IMR-90 (cell line): ENCODE measurements around the gene CXCL17. TPM values are rescaled to one million over a fixed set of nuclear protein-coding genes. Genes with fewer than 3 reads are reported as not detected.

Experiments used
- ATAC-seq: fragments of 200-7000 bp; cut with Tn5 transposase; 2 replicates; pipeline ENCODE4 v1.9.1; 2020; ENCODE audit warnings: low read depth, mild to moderate bottlenecking, moderate library complexity
- BruUV-seq: library from RNA; stranded (reverse); fragments of 400-500 nt; replicated peaks from 2 replicates; lab custom pipeline; 2021; lab: Mats Ljungman, UMichigan
- CTCF ChIA-PET: fragments of 300-600 bp; formaldehyde crosslinking; extraction: SDS; loops from one replicate; lab custom pipeline; 2021; ENCODE audit warnings: antibody characterized with exemption; lab: Yijun Ruan, JAX
- POLR2A ChIA-PET: fragments of 300-600 bp; sonication (Branson Sonifier 250); formaldehyde crosslinking; loops from one replicate; lab custom pipeline; 2022; ENCODE audit warnings: antibody characterized with exemption; ENCODE audit not compliant: unreplicated experiment; lab: Charles Lee
- DNase-seq: peaks from one replicate; pipeline ENCODE4 v3.0.0; 2013
- H2AFZ ChIP-seq: replicated peaks from 2 replicates; pipeline ENCODE3; 2013; ENCODE audit warnings: low read length, mild to moderate bottlenecking; ENCODE audit not compliant: poor library complexity
- H2AK5ac ChIP-seq: 2 replicates; pipeline ENCODE4 v1.6.1; 2013; ENCODE audit warnings: low read depth, low read length, inconsistent platforms
- H2AK9ac ChIP-seq: replicated peaks from 2 replicates; pipeline ENCODE3; 2013; ENCODE audit warnings: mild to moderate bottlenecking, low read depth, low read length, moderate library complexity; ENCODE audit not compliant: poor library complexity
- H2BK120ac ChIP-seq: 2 replicates; pipeline ENCODE4 v1.6.1; 2013; ENCODE audit warnings: low read depth, low read length, inconsistent platforms
- H2BK15ac ChIP-seq: 3 replicates; pipeline ENCODE4 v1.6.1; 2013; ENCODE audit warnings: low read depth, low read length, inconsistent platforms
- H2BK20ac ChIP-seq: 2 replicates; pipeline ENCODE4 v1.6.1; 2013; ENCODE audit warnings: low read depth, mild to moderate bottlenecking, inconsistent platforms, low read length, moderate library complexity
- H2BK5ac ChIP-seq: 2 replicates; pipeline ENCODE4 v1.6.1; 2013; ENCODE audit warnings: mild to moderate bottlenecking, low read depth, low read length, inconsistent platforms; ENCODE audit not compliant: poor library complexity, severe bottlenecking
- H3K14ac ChIP-seq: replicated peaks from 2 replicates; pipeline ENCODE4 v1.6.1; 2013; ENCODE audit warnings: low read depth, low read length, inconsistent platforms
- H3K18ac ChIP-seq: 2 replicates; pipeline ENCODE4 v1.6.1; 2013; ENCODE audit warnings: low read depth, low read length, control low read depth
- H3K23ac ChIP-seq: 2 replicates; pipeline ENCODE4 v1.6.1; 2013; ENCODE audit warnings: low read depth, low read length, inconsistent platforms
- H3K27ac ChIP-seq: 2 replicates; pipeline ENCODE4 v1.5.1; 2013; ENCODE audit warnings: mild to moderate bottlenecking, control low read depth, low read length; ENCODE audit not compliant: insufficient read depth
- H3K27me3 ChIP-seq: 2 replicates; pipeline ENCODE4 v1.6.1; 2013; ENCODE audit warnings: low read length; ENCODE audit not compliant: control insufficient read depth, insufficient read depth
- H3K36me3 ChIP-seq: 2 replicates; pipeline ENCODE4 v1.6.1; 2013; ENCODE audit warnings: low read length, mixed read lengths; ENCODE audit not compliant: control insufficient read depth, insufficient read depth
- H3K4ac ChIP-seq: 2 replicates; pipeline ENCODE4 v1.6.1; 2013; ENCODE audit warnings: low read depth, low read length, inconsistent platforms
- H3K4me1 ChIP-seq: 2 replicates; pipeline ENCODE4 v1.6.1; 2013; ENCODE audit warnings: low read length, mixed read lengths; ENCODE audit not compliant: control insufficient read depth, insufficient read depth
- H3K4me2 ChIP-seq: 2 replicates; pipeline ENCODE4 v1.6.1; 2013; ENCODE audit warnings: low read depth, mild to moderate bottlenecking, control low read depth, low read length, moderate library complexity
- H3K4me3 ChIP-seq: 2 replicates; pipeline ENCODE4 v1.5.1; 2013; ENCODE audit warnings: low read depth, mild to moderate bottlenecking, control low read depth, low read length, moderate library complexity; ENCODE audit not compliant: insufficient read depth
- H3K56ac ChIP-seq: 2 replicates; pipeline ENCODE4 v1.6.1; 2013; ENCODE audit warnings: low read length, inconsistent platforms; ENCODE audit not compliant: insufficient read depth; ENCODE audit errors: extremely low read depth
- H3K79me1 ChIP-seq, 2 experiments: 2 replicates each; pipeline ENCODE4 v1.6.1; 2013; ENCODE audit warnings: low read length in 2 of 2, inconsistent platforms in 1 of 2, low read depth in 1 of 2
- H3K9ac ChIP-seq: 2 replicates; pipeline ENCODE4 v1.6.1; 2013; ENCODE audit warnings: low read depth, low read length, control low read depth
- H3K9me1 ChIP-seq: 2 replicates; pipeline ENCODE4 v1.6.1; 2013; ENCODE audit warnings: low read length, inconsistent platforms; ENCODE audit not compliant: insufficient read depth
- H3K9me3 ChIP-seq: 2 replicates; pipeline ENCODE4 v1.6.1; 2013; ENCODE audit warnings: low read length; ENCODE audit not compliant: control insufficient read depth, insufficient read depth
- H4K20me1 ChIP-seq: 2 replicates; pipeline ENCODE4 v1.6.1; 2013; ENCODE audit warnings: low read length, inconsistent platforms; ENCODE audit not compliant: insufficient read depth
- H4K5ac ChIP-seq: 2 replicates; pipeline ENCODE4 v1.6.1; 2013; ENCODE audit warnings: mild to moderate bottlenecking, low read depth, low read length, control low read depth
- H4K8ac ChIP-seq, 2 experiments: 2 replicates each; pipeline ENCODE4 v1.6.1; 2013; ENCODE audit warnings: low read depth in 2 of 2, low read length in 2 of 2, control low read depth in 1 of 2, inconsistent platforms in 1 of 2
- H4K91ac ChIP-seq: 2 replicates; pipeline ENCODE4 v1.6.1; 2013; ENCODE audit warnings: low read depth, low read length, inconsistent platforms; ENCODE audit not compliant: insufficient read depth
- CHD1 ChIP-seq: IDR thresholded peaks from 2 replicates; pipeline ENCODE4 v1.6.1; 2012; ENCODE audit warnings: low read depth, low read length, improper control_type of control experiment
- FOS ChIP-seq: fragments of 150-350 bp; IDR thresholded peaks from 2 replicates; pipeline ENCODE4 v1.6.1; 2016; ENCODE audit warnings: low read depth, low read length
- MAZ ChIP-seq: IDR thresholded peaks from 2 replicates; pipeline ENCODE4 v1.6.1; 2012; ENCODE audit warnings: low read depth, mild to moderate bottlenecking, low read length, improper control_type of control experiment, moderate library complexity, borderline replicate concordance
- MXI1 ChIP-seq: IDR thresholded peaks from 2 replicates; pipeline ENCODE4 v1.6.1; 2012; ENCODE audit warnings: low read depth, mild to moderate bottlenecking, low read length, moderate library complexity, borderline replicate concordance
- NFE2L2 ChIP-seq: fragments of 150-350 bp; IDR thresholded peaks from 2 replicates; pipeline ENCODE4 v1.6.1; 2016; ENCODE audit warnings: low read depth, mild to moderate bottlenecking, low read length
- POLR2A ChIP-seq: IDR thresholded peaks from 2 replicates; pipeline ENCODE4 v1.6.1; 2012; ENCODE audit warnings: mild to moderate bottlenecking, low read depth, low read length
- RAD21 ChIP-seq: IDR thresholded peaks from 2 replicates; pipeline ENCODE4 v1.6.1; 2012; ENCODE audit warnings: low read length, improper control_type of control experiment
- RCOR1 ChIP-seq: IDR thresholded peaks from 2 replicates; pipeline ENCODE4 v1.6.1; 2012; ENCODE audit warnings: mild to moderate bottlenecking, low read length, improper control_type of control experiment; ENCODE audit not compliant: insufficient replicate concordance
- SMC3 ChIP-seq: fragments of 150-350 bp; IDR thresholded peaks from 2 replicates; pipeline ENCODE4 v1.6.1; 2016; ENCODE audit warnings: low read depth, mild to moderate bottlenecking, antibody characterized with exemption, low read length, moderate library complexity
- whole genome bisulfite sequencing, 2 experiments: methylation state at CpG; one replicate each; pipeline versions ENCODE4 v1.1.5 to v1.1.7; 2013; ENCODE audit warnings: missing lambda C conversion rate in 2 of 2; ENCODE audit not compliant: insufficient read length in 1 of 2; ENCODE audit errors: extremely low coverage in 2 of 2; 5-methylcytosine and 5-hydroxymethylcytosine counted together
- dilution Hi-C: fragments of 300-500 bp; cut with HindIII; formaldehyde crosslinking; loops from one replicate; pipeline ENCODE4 v1.14.3; 2018; ENCODE audit warnings: low sequenced_read_pairs; ENCODE audit not compliant: unreplicated experiment
- in situ Hi-C: fragments of 300-500 bp; cut with MboI; formaldehyde crosslinking; loops from 3 replicates; pipeline ENCODE4 v1.14.3; 2019; ENCODE audit warnings: low sequenced_read_pairs, inconsistent platforms, mixed read lengths
- intact Hi-C: fragments of 100-400 bp; cut with micrococcal nuclease; formaldehyde crosslinking; loops from 2 replicates; pipeline ENCODE4 v1.10.0; 2022
- polyA plus RNA-seq, 3 experiments: library from polyadenylated mRNA; depleted of rRNA; stranded (reverse); fragments of >200 nt; gene quantifications; 2 replicates each; pipeline ENCODE4 v1.2.3, GENCODE V29; 2012; ENCODE audit warnings: low replicate concordance in 1 of 3
- total RNA-seq: library from RNA; depleted of rRNA; stranded (reverse); fragments of >200 nt; gene quantifications from 2 replicates; pipeline ENCODE4 v1.2.3, GENCODE V29; 2012
- TF ChIP-seq, protein P1 (sequence below): conservative IDR thresholded peaks from 2 replicates; pipeline ENCODE4 v1.5.1; 2012; ENCODE audit warnings: mild to moderate bottlenecking, low read depth, low read length, improper control_type of control experiment
- TF ChIP-seq, protein P2 (sequence below): fragments of 150-350 bp; IDR thresholded peaks from 2 replicates; pipeline ENCODE4 v1.6.1; 2016; ENCODE audit warnings: low read depth, mild to moderate bottlenecking, low read length, moderate library complexity, borderline replicate concordance

CXCL17 gene
- total and polyA plus RNA-seq, 2 of the 4 experiments (the other 2 are of a cell fraction): not detected

DNA sequence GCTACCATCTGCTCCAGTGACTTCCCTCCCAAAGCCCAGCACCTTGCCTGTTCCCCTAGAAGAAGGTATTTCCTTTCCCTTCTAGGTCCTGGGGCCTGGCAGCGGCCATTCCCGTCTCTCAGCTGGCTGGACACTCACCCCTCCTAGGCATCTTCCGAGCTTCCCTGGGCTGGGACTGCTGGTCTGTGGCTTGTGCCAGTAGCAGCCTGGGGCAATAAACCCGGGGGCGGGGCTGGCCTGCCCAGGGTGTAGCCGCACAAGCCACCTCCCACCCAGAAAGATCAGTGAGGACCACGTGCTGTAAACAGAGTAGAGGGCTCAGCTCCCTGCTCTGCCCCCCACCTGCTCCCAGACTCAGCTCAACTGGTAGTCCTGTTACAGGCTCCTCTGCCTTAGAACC is 30.5 kb downstream of the CXCL17 start:
- H3K27ac ChIP-seq: no peak overlapping the region
- WGBS, 2 experiments: 50% methylated on average over 4 of the region's 7 CpGs; no CpG with 5 or more reads in 1 of the 2 experiments
- no peak overlapping the region for H2BK120ac ChIP-seq
- H3K9me3 ChIP-seq: no peaks in the 10 kb centered on the region
- H4K5ac ChIP-seq: no peak overlapping the region
- ChIA-PET POLR2A (no interaction called here), CTCF (no interaction called here)
- H3K56ac ChIP-seq: no peak overlapping the region
- H2BK20ac ChIP-seq: no peak overlapping the region
- no peak overlapping the region for H3K23ac ChIP-seq
- H2BK5ac ChIP-seq: no peak overlapping the region
- H3K79me1 ChIP-seq: no peaks in the 10 kb centered on the region; a peak in 1 of 4 replicates
- H3K4me2 ChIP-seq: no peak overlapping the region
- H3K9ac ChIP-seq: no peak overlapping the region
- peaks cover 9% of the 10 kb centered on the region for H4K20me1 ChIP-seq
- H3K14ac ChIP-seq: no peak overlapping the region
- peak overlapping the region; percentile 42 for H2AK9ac ChIP-seq
- H2BK15ac ChIP-seq: no peak overlapping the region
- ATAC-seq (peak; percentile 63), DNase-seq (no peak)
- no peak overlapping the region for H3K18ac ChIP-seq
- in situ Hi-C loops (no loop called here), intact Hi-C loops (no loop called here), dilution Hi-C loops (no loop called here)
- H4K91ac ChIP-seq: no peak overlapping the region
- peaks cover 1% of the 10 kb centered on the region; the same call in 1 of the 2 replicates for H3K36me3 ChIP-seq
- H3K4me1 ChIP-seq: no peaks in the 10 kb centered on the region
- no peak for TF ChIP-seq SMC3
- no peak for TF ChIP-seq CHD1
- TF ChIP-seq NFE2L2: no peak
- TF ChIP-seq, protein P1, sequence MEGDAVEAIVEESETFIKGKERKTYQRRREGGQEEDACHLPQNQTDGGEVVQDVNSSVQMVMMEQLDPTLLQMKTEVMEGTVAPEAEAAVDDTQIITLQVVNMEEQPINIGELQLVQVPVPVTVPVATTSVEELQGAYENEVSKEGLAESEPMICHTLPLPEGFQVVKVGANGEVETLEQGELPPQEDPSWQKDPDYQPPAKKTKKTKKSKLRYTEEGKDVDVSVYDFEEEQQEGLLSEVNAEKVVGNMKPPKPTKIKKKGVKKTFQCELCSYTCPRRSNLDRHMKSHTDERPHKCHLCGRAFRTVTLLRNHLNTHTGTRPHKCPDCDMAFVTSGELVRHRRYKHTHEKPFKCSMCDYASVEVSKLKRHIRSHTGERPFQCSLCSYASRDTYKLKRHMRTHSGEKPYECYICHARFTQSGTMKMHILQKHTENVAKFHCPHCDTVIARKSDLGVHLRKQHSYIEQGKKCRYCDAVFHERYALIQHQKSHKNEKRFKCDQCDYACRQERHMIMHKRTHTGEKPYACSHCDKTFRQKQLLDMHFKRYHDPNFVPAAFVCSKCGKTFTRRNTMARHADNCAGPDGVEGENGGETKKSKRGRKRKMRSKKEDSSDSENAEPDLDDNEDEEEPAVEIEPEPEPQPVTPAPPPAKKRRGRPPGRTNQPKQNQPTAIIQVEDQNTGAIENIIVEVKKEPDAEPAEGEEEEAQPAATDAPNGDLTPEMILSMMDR: no peak
- no peak for TF ChIP-seq FOS
- TF ChIP-seq RAD21: no peak
- TF ChIP-seq MXI1: no peak
- TF ChIP-seq RCOR1: no peak
- no peak for TF ChIP-seq MAZ
- TF ChIP-seq, protein P2, sequence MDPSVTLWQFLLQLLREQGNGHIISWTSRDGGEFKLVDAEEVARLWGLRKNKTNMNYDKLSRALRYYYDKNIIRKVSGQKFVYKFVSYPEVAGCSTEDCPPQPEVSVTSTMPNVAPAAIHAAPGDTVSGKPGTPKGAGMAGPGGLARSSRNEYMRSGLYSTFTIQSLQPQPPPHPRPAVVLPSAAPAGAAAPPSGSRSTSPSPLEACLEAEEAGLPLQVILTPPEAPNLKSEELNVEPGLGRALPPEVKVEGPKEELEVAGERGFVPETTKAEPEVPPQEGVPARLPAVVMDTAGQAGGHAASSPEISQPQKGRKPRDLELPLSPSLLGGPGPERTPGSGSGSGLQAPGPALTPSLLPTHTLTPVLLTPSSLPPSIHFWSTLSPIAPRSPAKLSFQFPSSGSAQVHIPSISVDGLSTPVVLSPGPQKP: no peak
- TF ChIP-seq POLR2A: no peak
- BruUV-seq: no TSS peak
- H3K27me3 ChIP-seq: no peaks in the 10 kb centered on the region
- no peak overlapping the region for H3K4ac ChIP-seq
- no peak overlapping the region for H3K4me3 ChIP-seq
- H2AK5ac ChIP-seq: no peak overlapping the region
- no peak overlapping the region for H2AFZ ChIP-seq
- 0 out of 2 replicates have a peak, but pooled peaks cover 2% of the 10 kb centered on the region for H3K9me1 ChIP-seq
- H4K8ac ChIP-seq: no peak overlapping the region
